PC-3 (cell line): ENCODE measurements around the gene P3H3. TPM values are rescaled to one million over a fixed set of nuclear protein-coding genes. Genes with fewer than 3 reads are reported as not detected.

Source experiments
- ATAC-seq: fragments of 200-7000 bp; cut with Tn5 transposase; 2 replicates; pipeline ENCODE4 v1.9.1; 2020; ENCODE audit warnings: mild to moderate bottlenecking, moderate library complexity
- BruUV-seq: library from RNA; stranded (reverse); fragments of 400-500 nt; replicated peaks from 2 replicates; lab custom pipeline; 2021; lab: Mats Ljungman, UMichigan
- CTCF ChIA-PET: fragments of 300-600 bp; sonication (Branson Sonifier 250); formaldehyde crosslinking; loops from one replicate; lab custom pipeline; 2022; ENCODE audit warnings: antibody characterized with exemption; lab: Charles Lee
- POLR2A ChIA-PET: fragments of 300-600 bp; sonication (Branson Sonifier 250); formaldehyde crosslinking; loops from one replicate; lab custom pipeline; 2022; ENCODE audit warnings: antibody characterized with exemption; ENCODE audit not compliant: unreplicated experiment; lab: Charles Lee
- DNase-seq: peaks from one replicate; pipeline ENCODE4 v3.0.0-alpha.2; 2015
- H2AFZ ChIP-seq: fragments of 300-600 bp; sonication (generic); 2 replicates; pipeline ENCODE4 v1.6.0; 2016; ENCODE audit warnings: antibody characterized with exemption, low read length
- H3F3A ChIP-seq: fragments of 300-600 bp; sonication (generic); one replicate; pipeline ENCODE4 v1.6.0; 2017; ENCODE audit warnings: antibody characterized with exemption, low read length, control low read depth, mild to moderate bottlenecking; ENCODE audit not compliant: unreplicated experiment
- H3K27ac ChIP-seq: fragments of 300-600 bp; sonication (generic); 2 replicates; pipeline ENCODE4 v1.5.1; 2016; ENCODE audit warnings: mild to moderate bottlenecking, low read length
- H3K27me3 ChIP-seq: fragments of 300-600 bp; sonication (generic); 2 replicates; pipeline ENCODE4 v1.6.1; 2016; ENCODE audit warnings: low read length, mixed read lengths
- H3K36me3 ChIP-seq: fragments of 300-600 bp; sonication (generic); 2 replicates; pipeline ENCODE4 v1.6.1; 2016; ENCODE audit warnings: low read depth, mixed run types, low read length, mixed read lengths
- H3K4me1 ChIP-seq: fragments of 300-600 bp; sonication (generic); 2 replicates; pipeline ENCODE4 v1.5.1; 2016; ENCODE audit warnings: low read length; ENCODE audit not compliant: insufficient read depth
- H3K4me2 ChIP-seq: fragments of 300-600 bp; sonication (generic); 2 replicates; pipeline ENCODE4 v1.6.0; 2016; ENCODE audit warnings: low read length
- H3K4me3 ChIP-seq: fragments of 300-600 bp; sonication (generic); 2 replicates; pipeline ENCODE4 v1.5.1; 2016; ENCODE audit warnings: mild to moderate bottlenecking, low read length, mixed read lengths
- H3K79me2 ChIP-seq: fragments of 300-600 bp; sonication (generic); 2 replicates; pipeline ENCODE4 v1.6.1; 2017; ENCODE audit warnings: low read length, mixed read lengths
- H3K9ac ChIP-seq: fragments of 300-600 bp; sonication (generic); 2 replicates; pipeline ENCODE4 v1.6.0; 2016; ENCODE audit warnings: mild to moderate bottlenecking, low read length
- H3K9me2 ChIP-seq: fragments of 300-600 bp; sonication (generic); replicated peaks from 2 replicates; pipeline ENCODE4 v1.6.1; 2016; ENCODE audit warnings: mixed run types, low read length, mixed read lengths
- H3K9me3 ChIP-seq: fragments of 300-600 bp; sonication (generic); 2 replicates; pipeline ENCODE4 v1.6.1; 2016; ENCODE audit warnings: low read length, mixed read lengths
- H4K20me1 ChIP-seq: fragments of 300-600 bp; sonication (generic); 2 replicates; pipeline ENCODE4 v1.6.1; 2016; ENCODE audit warnings: low read length, mixed read lengths
- EZH2 ChIP-seq: fragments of 300-600 bp; sonication (generic); IDR thresholded peaks from one replicate; pipeline ENCODE4 v1.6.1; 2017; ENCODE audit warnings: antibody characterized with exemption, mild to moderate bottlenecking, low read length; ENCODE audit not compliant: unreplicated experiment
- EZH2phosphoT487 ChIP-seq: fragments of 300-600 bp; sonication (generic); IDR thresholded peaks from 2 replicates; pipeline ENCODE4 v1.6.1; 2018; ENCODE audit warnings: mild to moderate bottlenecking, antibody characterized with exemption, low read length, borderline replicate concordance
- intact Hi-C: fragments of 100-400 bp; cut with micrococcal nuclease; formaldehyde crosslinking; loops from 2 replicates; pipeline ENCODE4 v1.9.0; 2023
- total RNA-seq: library from RNA; depleted of rRNA; stranded (reverse); fragments of >200 nt; gene quantifications from 2 replicates; pipeline ENCODE4 v1.2.3, GENCODE V29; 2014
- TF ChIP-seq, protein P1 (sequence below): fragments of 300-600 bp; sonication (generic); conservative IDR thresholded peaks from 2 replicates; pipeline ENCODE4 v1.5.1; 2017; ENCODE audit warnings: antibody characterized with exemption, low read depth, mild to moderate bottlenecking, low read length

Gene P3H3
- total RNA-seq, 1 experiment from 2014 or later = 9.3 TPM

DNA sequence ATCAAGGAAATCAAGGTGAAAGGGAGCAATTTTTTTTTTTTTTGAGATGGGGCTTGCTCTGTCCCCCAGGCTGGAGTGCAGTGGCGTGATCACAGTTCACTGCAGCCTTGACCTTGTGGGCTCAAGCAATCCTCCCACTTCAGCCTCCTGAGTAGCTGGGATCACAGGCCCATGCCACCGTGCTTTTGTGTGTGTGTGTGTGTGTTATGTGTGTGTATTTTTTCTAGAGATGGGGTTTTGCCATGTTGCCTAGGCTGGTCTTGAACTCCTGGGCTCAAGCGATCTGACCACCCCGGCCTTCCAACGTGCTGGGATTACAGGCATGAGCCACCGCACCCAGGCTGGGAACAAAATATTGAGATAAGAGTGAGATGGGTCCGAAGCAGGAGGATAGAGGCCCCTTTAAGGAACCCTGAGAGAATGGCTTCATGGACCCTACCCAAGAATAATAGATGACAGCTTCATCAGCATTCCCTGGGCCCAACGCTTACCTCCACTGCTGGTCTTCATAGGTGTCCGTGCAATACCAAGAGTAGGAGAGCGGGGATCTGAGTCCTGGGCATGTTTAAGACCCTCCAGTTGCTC lies 21.9 kb downstream of the P3H3 start:
- Histone ChIP-seq H3K4me1 (peaks cover 23% of the 10 kb centered on the region), H3K4me3 (peak overlapping the region; percentile 86), H3K27ac (no peak overlapping the region), H3F3A (no peaks in the 10 kb centered on the region), H3K9me2 (no peaks in the 10 kb centered on the region), H3K4me2 (peak overlapping the region; percentile 97), H3K36me3 (peaks cover 11% of the 10 kb centered on the region; the same call in 1 of the 2 replicates), H3K79me2 (peaks cover 48% of the 10 kb centered on the region), H3K9ac (peak overlapping the region; percentile 79), H2AFZ (no peak overlapping the region), H3K9me3 (no peaks in the 10 kb centered on the region), H3K27me3 (no peaks in the 10 kb centered on the region), H4K20me1 (no peaks in the 10 kb centered on the region)
- BruUV-seq = no TSS peak
- intact Hi-C loops = loop anchor here (5.0 kb wide), 2 partner anchors 98 to 157 kb away; partner anchors contain the start of gene MLF2
- DNase-seq (no peak), ATAC-seq (no peak)
- POLR2A ChIA-PET = no interaction called here
- CTCF ChIA-PET = no interaction called here
- no peak for TF ChIP-seq EZH2phosphoT487
- TF ChIP-seq, protein P1, sequence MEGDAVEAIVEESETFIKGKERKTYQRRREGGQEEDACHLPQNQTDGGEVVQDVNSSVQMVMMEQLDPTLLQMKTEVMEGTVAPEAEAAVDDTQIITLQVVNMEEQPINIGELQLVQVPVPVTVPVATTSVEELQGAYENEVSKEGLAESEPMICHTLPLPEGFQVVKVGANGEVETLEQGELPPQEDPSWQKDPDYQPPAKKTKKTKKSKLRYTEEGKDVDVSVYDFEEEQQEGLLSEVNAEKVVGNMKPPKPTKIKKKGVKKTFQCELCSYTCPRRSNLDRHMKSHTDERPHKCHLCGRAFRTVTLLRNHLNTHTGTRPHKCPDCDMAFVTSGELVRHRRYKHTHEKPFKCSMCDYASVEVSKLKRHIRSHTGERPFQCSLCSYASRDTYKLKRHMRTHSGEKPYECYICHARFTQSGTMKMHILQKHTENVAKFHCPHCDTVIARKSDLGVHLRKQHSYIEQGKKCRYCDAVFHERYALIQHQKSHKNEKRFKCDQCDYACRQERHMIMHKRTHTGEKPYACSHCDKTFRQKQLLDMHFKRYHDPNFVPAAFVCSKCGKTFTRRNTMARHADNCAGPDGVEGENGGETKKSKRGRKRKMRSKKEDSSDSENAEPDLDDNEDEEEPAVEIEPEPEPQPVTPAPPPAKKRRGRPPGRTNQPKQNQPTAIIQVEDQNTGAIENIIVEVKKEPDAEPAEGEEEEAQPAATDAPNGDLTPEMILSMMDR = no peak
- no peak for TF ChIP-seq EZH2

DNA sequence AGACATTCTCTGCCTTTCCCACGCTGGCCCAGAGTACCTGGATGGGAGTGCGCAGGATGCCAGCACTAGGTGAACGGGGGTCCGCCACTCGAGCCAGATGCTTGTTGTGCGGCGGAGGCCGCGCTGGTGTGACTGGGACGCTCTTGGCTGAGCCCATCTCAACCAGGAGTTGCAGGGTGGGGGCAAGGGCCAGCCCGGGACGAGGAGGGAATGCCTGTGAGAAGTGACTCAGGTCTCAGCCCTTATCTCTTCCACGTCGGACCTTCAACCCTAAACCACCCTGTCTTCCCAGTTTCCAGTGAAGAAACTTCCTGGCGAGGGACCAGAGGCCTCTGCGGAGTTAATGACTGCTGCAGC lies 22.6 kb downstream of the P3H3 start:
- TF ChIP-seq, protein P1 = no peak
- TF ChIP-seq EZH2phosphoT487 = no peak
- H3K79me2 ChIP-seq = peaks cover 55% of the 10 kb centered on the region
- peaks cover 23% of the 10 kb centered on the region for H3K4me1 ChIP-seq
- no peaks in the 10 kb centered on the region for H3K9me2 ChIP-seq
- no peaks in the 10 kb centered on the region for H3F3A ChIP-seq
- ChIA-PET CTCF (no interaction called here), POLR2A (no interaction called here)
- H3K27me3 ChIP-seq = no peaks in the 10 kb centered on the region
- peak overlapping the region; percentile 79 for H3K9ac ChIP-seq
- intact Hi-C loops = loop anchor here (5.0 kb wide), 2 partner anchors 98 to 157 kb away; partner anchors contain the start of gene MLF2
- BruUV-seq = TSS peak; percentile 74
- H3K9me3 ChIP-seq = no peaks in the 10 kb centered on the region
- no peak for DNase-seq
- peak overlapping the region; percentile 98 for H2AFZ ChIP-seq
- ATAC-seq = no peak
- H3K36me3 ChIP-seq = peaks cover 15% of the 10 kb centered on the region; the same call in 1 of the 2 replicates
- peak overlapping the region; percentile 86 for H3K4me3 ChIP-seq
- H3K27ac ChIP-seq = peak overlapping the region; percentile 29; the same call in 1 of the 2 replicates
- peak overlapping the region; percentile 97 for H3K4me2 ChIP-seq
- H4K20me1 ChIP-seq = no peaks in the 10 kb centered on the region
